ENCODE results near the gene OR10A5.

- TF ChIP-seq E2F6 (IDR thresholded peaks at IDR 0.05; ENCODE audit: borderline replicate concordance in 1 of 2, extremely low read depth in 1 of 2, insufficient read depth in 1 of 2, insufficient read length in 1 of 2, low read depth in 1 of 2, low read length in 1 of 2, poor library complexity in 1 of 2, severe bottlenecking in 1 of 2) (no peak), CTCF (IDR thresholded peaks at IDR 0.05 in 2 of 3, conservative IDR thresholded peaks at IDR 0.05 in 1 of 3; ENCODE audit: insufficient read depth in 2 of 3, low read depth in 1 of 3, low read length in 3 of 3) (no peak), JUNB (CRISPR knock-in tag; conservative IDR thresholded peaks at IDR 0.05) (no peak), PHF20 (IDR thresholded peaks at IDR 0.05; ENCODE audit: partially characterized antibody) (no peak), TEAD2 (tag; IDR thresholded peaks at IDR 0.05) (no peak), ARNT (IDR thresholded peaks at IDR 0.05) (no peak), ELF4 (CRISPR knock-in tag; IDR thresholded peaks at IDR 0.05) (no peak)
These were observed 30.3 kb downstream of the OR10A5 start for GRCh38 chr11:6875761-6876160.

All from K562 (cell line).